Endothelial cell (in vitro differentiated cells): ENCODE data around the gene TSR3. TPM values are rescaled to one million over a fixed set of nuclear protein-coding genes. Genes with fewer than 3 reads are reported as not detected.

Experiments
- DNase-seq: peaks from one replicate; pipeline ENCODE4 v3.0.0; 2021; ENCODE audit warnings: low spot score
- H3K27ac Mint-ChIP-seq: one replicate; pipeline ENCODE4 v1.8.0; 2021; ENCODE audit warnings: mixed read lengths, inconsistent platforms; ENCODE audit not compliant: unreplicated experiment
- H3K27me3 Mint-ChIP-seq: one replicate; pipeline ENCODE4 v1.8.0; 2021; ENCODE audit warnings: mild to moderate bottlenecking, moderate library complexity, mixed read lengths, inconsistent platforms; ENCODE audit not compliant: unreplicated experiment
- H3K36me3 Mint-ChIP-seq: one replicate; pipeline ENCODE4 v1.8.0; 2021; ENCODE audit warnings: mild to moderate bottlenecking, low read depth, mixed read lengths, inconsistent platforms; ENCODE audit not compliant: unreplicated experiment
- H3K4me1 Mint-ChIP-seq: one replicate; pipeline ENCODE4 v1.8.0; 2021; ENCODE audit warnings: mild to moderate bottlenecking, mixed read lengths, inconsistent platforms; ENCODE audit not compliant: unreplicated experiment
- H3K4me3 Mint-ChIP-seq: one replicate; pipeline ENCODE4 v1.8.0; 2021; ENCODE audit warnings: mild to moderate bottlenecking, mixed read lengths, inconsistent platforms; ENCODE audit not compliant: unreplicated experiment
- H3K9me3 Mint-ChIP-seq: one replicate; pipeline ENCODE4 v1.8.0; 2021; ENCODE audit warnings: mixed read lengths, inconsistent platforms; ENCODE audit not compliant: unreplicated experiment
- CTCF ChIP-seq: fragments of 200-600 bp; sonication (generic); IDR thresholded peaks from one replicate; pipeline ENCODE4 v1.5.0; 2021; ENCODE audit warnings: antibody characterized with exemption; ENCODE audit not compliant: unreplicated experiment
- total RNA-seq: library from RNA; stranded (reverse); fragmentation: NEBNext Ultra II Directional; extraction: Animal tissue kit (Norgen Biotek cat#: 25700); gene quantifications from one replicate; pipeline ENCODE4 v1.2.1, GENCODE V29; 2021; ENCODE audit not compliant: unreplicated experiment

TSR3 gene
- total RNA-seq, 1 donor from 2014 or later, result 68.2 TPM

- Mint-ChIP-seq H3K36me3 (peaks cover 5% of the 10 kb centered on the region), H3K27ac (no peak overlapping the region), H3K4me1 (peaks cover 8% of the 10 kb centered on the region), H3K9me3 (no peaks in the 10 kb centered on the region), H3K4me3 (no peak overlapping the region), H3K27me3 (peaks cover 9% of the 10 kb centered on the region)
- no peak for TF ChIP-seq CTCF
- DNase-seq, result no peak
Observed at GRCh38 chr16:1305823-1306222, 45.9 kb downstream of the TSR3 start.

- no peak for TF ChIP-seq CTCF
- no peak overlapping the region for H3K27ac Mint-ChIP-seq
- H3K4me1 Mint-ChIP-seq, result no peaks in the 10 kb centered on the region
- H3K36me3 Mint-ChIP-seq, result no peaks in the 10 kb centered on the region
- H3K9me3 Mint-ChIP-seq, result no peaks in the 10 kb centered on the region
- peaks cover 8% of the 10 kb centered on the region for H3K27me3 Mint-ChIP-seq
- DNase-seq, result no peak
- no peak overlapping the region for H3K4me3 Mint-ChIP-seq
Observed at GRCh38 chr16:1301562-1301961, 50.1 kb downstream of the TSR3 start.

- H3K4me1 Mint-ChIP-seq, result no peaks in the 10 kb centered on the region
- H3K9me3 Mint-ChIP-seq, result no peaks in the 10 kb centered on the region
- peaks cover 8% of the 10 kb centered on the region for H3K27me3 Mint-ChIP-seq
- H3K36me3 Mint-ChIP-seq, result no peaks in the 10 kb centered on the region
- TF ChIP-seq CTCF, result peak; percentile 86
- DNase-seq, result peak; percentile 93
- no peak overlapping the region for H3K27ac Mint-ChIP-seq
- no peak overlapping the region for H3K4me3 Mint-ChIP-seq
Observed at GRCh38 chr16:1300664-1301476, 50.8 kb downstream of the TSR3 start.

- Mint-ChIP-seq H3K36me3 (no peaks in the 10 kb centered on the region), H3K4me3 (no peak overlapping the region), H3K4me1 (no peaks in the 10 kb centered on the region), H3K27me3 (peaks cover 8% of the 10 kb centered on the region), H3K27ac (no peak overlapping the region), H3K9me3 (no peaks in the 10 kb centered on the region)
- DNase-seq, result no peak
- no peak for TF ChIP-seq CTCF
Observed at GRCh38 chr16:1299868-1300203, 51.8 kb downstream of the TSR3 start.

Other genes with a start within 250 kb of the TSR3 start
- gene CACNA1H, start 198.8 kb downstream of the TSR3 start, total RNA-seq, result 3.4 TPM
- gene TPSG1, start 126.6 kb downstream of the TSR3 start, total RNA-seq, result not detected
- gene TPSB2, start 121.7 kb downstream of the TSR3 start, total RNA-seq, result not detected
- gene TPSAB1, start 111.2 kb downstream of the TSR3 start, total RNA-seq, result not detected
- not detected for gene TPSD1, start 95.8 kb downstream of the TSR3 start, total RNA-seq
- gene UBE2I, start 42.2 kb downstream of the TSR3 start, total RNA-seq, result 167 TPM
- gene BAIAP3, start 18.2 kb downstream of the TSR3 start, total RNA-seq, result 6.5 TPM
- 47.9 TPM for gene GNPTG, start 53 bp upstream of the TSR3 start, total RNA-seq
- gene UNKL, start 62.8 kb upstream of the TSR3 start, total RNA-seq, result 30.3 TPM
- 11.4 TPM for gene UQCC4, start 68.9 kb upstream of the TSR3 start, total RNA-seq
- not detected for gene PERCC1, start 79.2 kb upstream of the TSR3 start, total RNA-seq
- 2.4 TPM for gene CCDC154, start 92.7 kb upstream of the TSR3 start, total RNA-seq
- 99.1 TPM for gene CLCN7, start 123.2 kb upstream of the TSR3 start, total RNA-seq
- gene PTX4, start 137.1 kb upstream of the TSR3 start, total RNA-seq, result 0.21 TPM
- 64.5 TPM for gene TELO2, start 141.5 kb upstream of the TSR3 start, total RNA-seq
- gene TMEM204, start 181.8 kb upstream of the TSR3 start, total RNA-seq, result 66.3 TPM